Ectodermal cell (in vitro differentiated cells): ENCODE measurements around the gene JPH4.
A peak's percentile ranks its signal among the peaks of the same experiment; 100 is the strongest.
"Not testable (repeated sequence)": the region's sequence is repeated elsewhere in the genome, so short reads cannot be mapped to it uniquely, and the experiment has no call there.

Experiments
- H3K27ac ChIP-seq: 2 replicates; pipeline ENCODE4 v1.7.0; 2013; ENCODE audit warnings: mild to moderate bottlenecking, low read depth, low read length; ENCODE audit not compliant: insufficient read depth, poor library complexity, severe bottlenecking
- H3K27me3 ChIP-seq: 2 replicates; pipeline ENCODE4 v1.7.0; 2013; ENCODE audit warnings: mild to moderate bottlenecking, low read length; ENCODE audit not compliant: insufficient read depth, control insufficient read depth, poor library complexity, severe bottlenecking
- H3K36me3 ChIP-seq: one replicate; pipeline ENCODE4 v1.7.0; 2013; ENCODE audit warnings: low read length; ENCODE audit not compliant: control insufficient read depth, insufficient read depth
- H3K4me1 ChIP-seq: one replicate; pipeline ENCODE4 v1.7.0; 2013; ENCODE audit warnings: low read length; ENCODE audit not compliant: control insufficient read depth, insufficient read depth
- H3K4me3 ChIP-seq: 2 replicates; pipeline ENCODE4 v1.7.0; 2013; ENCODE audit warnings: low read depth, low read length, control low read depth; ENCODE audit not compliant: insufficient read depth
- H3K9me3 ChIP-seq: 2 replicates; pipeline ENCODE4 v1.7.0; 2013; ENCODE audit warnings: mild to moderate bottlenecking, low read length, moderate library complexity; ENCODE audit not compliant: control insufficient read depth
- WGBS, 2 experiments: methylation state at CpG; one replicate each; pipeline ENCODE4 v1.1.7; 2013; ENCODE audit warnings: missing lambda C conversion rate in 2 of 2; 5-methylcytosine and 5-hydroxymethylcytosine counted together

JPH4 gene

GRCh38 chr14:23538050-23538718 is 40.4 kb downstream of the JPH4 start:
- Histone ChIP-seq H3K36me3 (peaks cover 12% of the 10 kb centered on the region), H3K4me3 (no peak overlapping the region), H3K27me3 (no peaks in the 10 kb centered on the region), H3K4me1 (peaks cover 27% of the 10 kb centered on the region), H3K27ac (peak overlapping the region; percentile 64), H3K9me3 (no peaks in the 10 kb centered on the region)
- 14 to 18% methylated on average over 10 of the region's 10 CpGs for WGBS, 2 experiments

- Histone ChIP-seq H3K36me3 (peaks cover 17% of the 10 kb centered on the region), H3K4me1 (peaks cover 27% of the 10 kb centered on the region), H3K27me3 (no peaks in the 10 kb centered on the region), H3K27ac (no peak overlapping the region), H3K4me3 (no peak overlapping the region), H3K9me3 (no peaks in the 10 kb centered on the region)
- 21 to 28% methylated on average over 13 of the region's 13 CpGs for WGBS, 2 experiments
These were observed 41.1 kb downstream of the JPH4 start for GRCh38 chr14:23537351-23538049.

- WGBS, 2 experiments = 78 to 79% methylated on average over 6 of the region's 6 CpGs
- H3K27ac ChIP-seq = not testable (repeated sequence)
These were observed 41.7 kb downstream of the JPH4 start for GRCh38 chr14:23536906-23537305.

GRCh38 chr14:23536494-23536893 is 42.1 kb downstream of the JPH4 start:
- peaks cover 27% of the 10 kb centered on the region for H3K4me1 ChIP-seq
- H3K27me3 ChIP-seq = no peaks in the 10 kb centered on the region
- no peak overlapping the region for H3K27ac ChIP-seq
- WGBS, 2 experiments = 97 to 98% methylated on average over 1 of the region's 2 CpGs
- H3K36me3 ChIP-seq = peaks cover 24% of the 10 kb centered on the region
- no peak overlapping the region for H3K4me3 ChIP-seq
- H3K9me3 ChIP-seq = no peaks in the 10 kb centered on the region

More at GRCh38 chr14:23536906-23537305, 41.7 kb downstream of the JPH4 start:
- peaks cover 23% of the 10 kb centered on the region for H3K36me3 ChIP-seq
- H3K9me3 ChIP-seq, H3K4me3 ChIP-seq, H3K27me3 ChIP-seq: not testable (repeated sequence)
- peaks cover 27% of the 10 kb centered on the region for H3K4me1 ChIP-seq

- Histone ChIP-seq H3K36me3 (peaks cover 24% of the 10 kb centered on the region), H3K4me1 (peaks cover 27% of the 10 kb centered on the region), H3K9me3 (no peaks in the 10 kb centered on the region), H3K4me3 (no peak overlapping the region), H3K27me3 (no peaks in the 10 kb centered on the region), H3K27ac (no peak overlapping the region)
- 95% methylated on average over 4 of the region's 4 CpGs for WGBS, 2 experiments
These were observed 42.6 kb downstream of the JPH4 start for GRCh38 chr14:23535943-23536342.

- Histone ChIP-seq H3K4me1 (peaks cover 17% of the 10 kb centered on the region), H3K27ac (no peak overlapping the region), H3K9me3 (no peaks in the 10 kb centered on the region), H3K27me3 (no peaks in the 10 kb centered on the region), H3K36me3 (peaks cover 28% of the 10 kb centered on the region), H3K4me3 (no peak overlapping the region)
- WGBS, 2 experiments = 95% methylated on average over 16 of the region's 16 CpGs
These were observed 44.7 kb downstream of the JPH4 start for GRCh38 chr14:23533652-23534435.

- 96% methylated on average over 7 of the region's 7 CpGs for WGBS, 2 experiments
- peaks cover 29% of the 10 kb centered on the region for H3K36me3 ChIP-seq
- H3K9me3 ChIP-seq = no peaks in the 10 kb centered on the region
- no peak overlapping the region for H3K4me3 ChIP-seq
- H3K4me1 ChIP-seq = peaks cover 6% of the 10 kb centered on the region
- H3K27ac ChIP-seq = no peak overlapping the region
- no peaks in the 10 kb centered on the region for H3K27me3 ChIP-seq
These were observed 45.9 kb downstream of the JPH4 start for GRCh38 chr14:23532658-23533057.

- H3K36me3 ChIP-seq = peaks cover 30% of the 10 kb centered on the region
- H3K4me3 ChIP-seq = no peak overlapping the region
- WGBS, 2 experiments = 96% methylated on average over 12 of the region's 12 CpGs
These were observed 47.2 kb downstream of the JPH4 start for GRCh38 chr14:23531391-23531790.

GRCh38 chr14:23530375-23531055 is 48.1 kb downstream of the JPH4 start:
- Histone ChIP-seq H3K4me3 (no peak overlapping the region), H3K27ac (no peak overlapping the region), H3K36me3 (peaks cover 39% of the 10 kb centered on the region), H3K4me1 (no peaks in the 10 kb centered on the region), H3K27me3 (no peaks in the 10 kb centered on the region), H3K9me3 (no peaks in the 10 kb centered on the region)
- 93 to 95% methylated on average over 10 of the region's 10 CpGs for WGBS, 2 experiments

More at GRCh38 chr14:23531391-23531790, 47.2 kb downstream of the JPH4 start:
- Histone ChIP-seq H3K4me1 (no peaks in the 10 kb centered on the region), H3K27ac (no peak overlapping the region), H3K27me3 (no peaks in the 10 kb centered on the region), H3K9me3 (no peaks in the 10 kb centered on the region)
